Hepatocyte (in vitro differentiated cells): ENCODE measurements around the gene KNDC1.

ENCODE experiments used
- EZH2 ChIP-seq: fragments of 200-600 bp; sonication (generic); IDR thresholded peaks from 2 replicates; pipeline ENCODE4 v1.6.1; 2016; ENCODE audit warnings: antibody characterized with exemption, mild to moderate bottlenecking, borderline replicate concordance
- EZH2phosphoT487 ChIP-seq: fragments of 200-600 bp; sonication (generic); IDR thresholded peaks from one replicate; pipeline ENCODE4 v1.6.1; 2018; ENCODE audit warnings: antibody characterized with exemption, mild to moderate bottlenecking, low read depth, moderate library complexity; ENCODE audit not compliant: unreplicated experiment, severe bottlenecking
- TF ChIP-seq, protein P1 (sequence below): fragments of 200-600 bp; sonication (generic); IDR thresholded peaks from 2 replicates; pipeline ENCODE4 v1.5.1; 2016; ENCODE audit warnings: antibody characterized with exemption, mild to moderate bottlenecking; ENCODE audit not compliant: poor library complexity

DNA sequence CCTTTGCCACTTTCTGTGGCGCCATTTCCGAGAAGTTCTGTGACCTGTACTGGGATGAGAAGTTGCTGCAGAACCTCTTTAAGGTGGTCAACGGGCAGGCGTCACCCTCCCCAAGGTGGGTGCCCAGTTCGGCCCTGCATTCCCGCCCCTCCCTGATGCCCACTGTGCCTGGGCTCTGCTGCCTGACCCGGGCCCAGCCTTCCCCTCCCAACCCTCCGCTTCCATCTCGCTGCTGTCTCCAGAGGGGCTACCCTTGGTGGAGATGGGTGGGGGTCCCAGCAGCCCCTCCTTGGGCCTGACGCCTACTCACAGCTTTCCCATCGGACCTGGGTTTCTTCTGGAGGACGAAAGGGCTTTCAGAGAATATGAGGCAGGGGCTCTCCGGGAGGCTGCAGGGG, 39.5 kb downstream of the KNDC1 start:
- TF ChIP-seq, protein P1, sequence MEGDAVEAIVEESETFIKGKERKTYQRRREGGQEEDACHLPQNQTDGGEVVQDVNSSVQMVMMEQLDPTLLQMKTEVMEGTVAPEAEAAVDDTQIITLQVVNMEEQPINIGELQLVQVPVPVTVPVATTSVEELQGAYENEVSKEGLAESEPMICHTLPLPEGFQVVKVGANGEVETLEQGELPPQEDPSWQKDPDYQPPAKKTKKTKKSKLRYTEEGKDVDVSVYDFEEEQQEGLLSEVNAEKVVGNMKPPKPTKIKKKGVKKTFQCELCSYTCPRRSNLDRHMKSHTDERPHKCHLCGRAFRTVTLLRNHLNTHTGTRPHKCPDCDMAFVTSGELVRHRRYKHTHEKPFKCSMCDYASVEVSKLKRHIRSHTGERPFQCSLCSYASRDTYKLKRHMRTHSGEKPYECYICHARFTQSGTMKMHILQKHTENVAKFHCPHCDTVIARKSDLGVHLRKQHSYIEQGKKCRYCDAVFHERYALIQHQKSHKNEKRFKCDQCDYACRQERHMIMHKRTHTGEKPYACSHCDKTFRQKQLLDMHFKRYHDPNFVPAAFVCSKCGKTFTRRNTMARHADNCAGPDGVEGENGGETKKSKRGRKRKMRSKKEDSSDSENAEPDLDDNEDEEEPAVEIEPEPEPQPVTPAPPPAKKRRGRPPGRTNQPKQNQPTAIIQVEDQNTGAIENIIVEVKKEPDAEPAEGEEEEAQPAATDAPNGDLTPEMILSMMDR, result no peak
- TF ChIP-seq EZH2phosphoT487 (no peak), EZH2 (no peak)
